Measurements from ENCODE around the gene FRYL. TPM values are rescaled to one million over a fixed set of nuclear protein-coding genes. Genes with fewer than 3 reads are reported as not detected.

Gene FRYL
- total RNA-seq, 4 donors from 2014 or later, result 51.1 to 96.5 (median 70.6) TPM

DNA sequence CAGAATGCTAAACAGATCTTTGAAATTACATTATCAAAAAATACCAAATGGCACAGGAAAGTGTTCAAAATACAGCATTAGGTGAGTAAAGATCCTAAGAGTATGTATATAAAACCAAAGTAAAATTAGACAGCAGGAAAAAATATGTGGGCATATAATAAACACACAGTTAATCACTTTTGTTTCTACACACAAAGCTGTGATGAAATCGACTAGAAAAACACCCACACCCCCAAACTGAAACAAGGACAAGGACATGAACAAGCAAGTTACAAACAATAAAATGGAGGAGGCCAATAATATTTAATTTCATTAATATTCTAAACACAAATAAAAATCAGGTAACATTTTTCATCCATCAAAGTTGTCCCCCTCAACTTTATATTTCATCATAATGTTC is 143.2 kb downstream of the FRYL start:
- TF ChIP-seq, protein P1, sequence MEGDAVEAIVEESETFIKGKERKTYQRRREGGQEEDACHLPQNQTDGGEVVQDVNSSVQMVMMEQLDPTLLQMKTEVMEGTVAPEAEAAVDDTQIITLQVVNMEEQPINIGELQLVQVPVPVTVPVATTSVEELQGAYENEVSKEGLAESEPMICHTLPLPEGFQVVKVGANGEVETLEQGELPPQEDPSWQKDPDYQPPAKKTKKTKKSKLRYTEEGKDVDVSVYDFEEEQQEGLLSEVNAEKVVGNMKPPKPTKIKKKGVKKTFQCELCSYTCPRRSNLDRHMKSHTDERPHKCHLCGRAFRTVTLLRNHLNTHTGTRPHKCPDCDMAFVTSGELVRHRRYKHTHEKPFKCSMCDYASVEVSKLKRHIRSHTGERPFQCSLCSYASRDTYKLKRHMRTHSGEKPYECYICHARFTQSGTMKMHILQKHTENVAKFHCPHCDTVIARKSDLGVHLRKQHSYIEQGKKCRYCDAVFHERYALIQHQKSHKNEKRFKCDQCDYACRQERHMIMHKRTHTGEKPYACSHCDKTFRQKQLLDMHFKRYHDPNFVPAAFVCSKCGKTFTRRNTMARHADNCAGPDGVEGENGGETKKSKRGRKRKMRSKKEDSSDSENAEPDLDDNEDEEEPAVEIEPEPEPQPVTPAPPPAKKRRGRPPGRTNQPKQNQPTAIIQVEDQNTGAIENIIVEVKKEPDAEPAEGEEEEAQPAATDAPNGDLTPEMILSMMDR (IDR thresholded peaks at IDR 0.05), result no peak
- TF ChIP-seq POLR2A (IDR thresholded peaks at IDR 0.05), result no peak
- 72% methylated on average over 1 of the region's 1 CpG for WGBS, 2 donors
- H3K4me3 ChIP-seq (ENCODE audit: low read depth, poor library complexity, severe bottlenecking), result no peak overlapping the region
- intact Hi-C loops (cut with DNase I; ENCODE audit: low total_unique reads), result no loop called here
- DNase-seq (ENCODE audit: low spot score in 2 of 2), result no peak

DNA sequence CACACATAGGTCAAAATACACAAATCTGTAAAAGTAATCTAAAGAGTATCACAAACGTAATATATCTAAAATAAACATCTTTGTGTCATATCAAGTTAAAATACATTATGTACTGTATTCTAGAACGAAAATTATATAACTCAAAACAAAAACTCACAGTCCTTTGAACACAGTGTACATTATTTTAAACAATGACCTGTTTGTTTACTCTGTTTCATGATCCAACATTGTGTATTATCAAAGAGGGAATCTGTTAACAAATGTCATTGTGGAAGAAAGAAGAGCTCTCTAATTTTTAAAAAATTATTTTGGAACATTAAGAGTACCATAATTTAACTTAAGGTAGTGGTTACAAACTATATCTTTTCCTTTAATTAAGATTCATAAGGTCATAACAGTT is 144.1 kb downstream of the FRYL start:
- WGBS, 2 donors, result 35% methylated on average over 2 of the region's 2 CpGs
- no peak for DNase-seq (ENCODE audit: low spot score in 2 of 2)
- TF ChIP-seq, protein P1 (IDR thresholded peaks at IDR 0.05), result no peak
- no peak for TF ChIP-seq POLR2A (IDR thresholded peaks at IDR 0.05)
- intact Hi-C loops (cut with DNase I; ENCODE audit: low total_unique reads), result no loop called here
- no peak overlapping the region for H3K4me3 ChIP-seq (ENCODE audit: low read depth, poor library complexity, severe bottlenecking)

DNA sequence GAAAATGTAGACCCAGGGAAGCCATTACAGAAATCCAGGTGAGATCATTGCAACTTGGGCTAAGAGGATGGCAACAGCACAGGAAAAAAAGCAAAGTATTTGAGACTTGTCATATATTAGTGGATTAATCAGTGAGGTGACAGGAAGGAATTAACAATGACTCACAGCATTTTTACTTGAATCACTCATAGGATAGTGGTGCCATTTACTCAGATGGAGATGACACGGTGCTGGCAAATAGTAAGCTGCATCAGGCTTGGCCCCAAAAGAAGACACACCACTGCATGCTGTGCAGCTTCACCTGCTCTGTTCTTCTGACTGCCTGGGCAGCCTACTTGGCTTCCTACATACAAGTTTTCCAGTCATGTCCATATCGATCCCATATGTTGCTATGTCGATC is 144.8 kb downstream of the FRYL start:
- no peak for TF ChIP-seq POLR2A (IDR thresholded peaks at IDR 0.05)
- TF ChIP-seq, protein P1 (IDR thresholded peaks at IDR 0.05), result no peak
- WGBS, 2 donors, result 54 to 63% methylated on average over 3 of the region's 3 CpGs
- no peak overlapping the region for H3K4me3 ChIP-seq (ENCODE audit: low read depth, poor library complexity, severe bottlenecking)
- intact Hi-C loops (cut with DNase I; ENCODE audit: low total_unique reads), result no loop called here
- DNase-seq (ENCODE audit: low spot score in 2 of 2), result no peak

DNA sequence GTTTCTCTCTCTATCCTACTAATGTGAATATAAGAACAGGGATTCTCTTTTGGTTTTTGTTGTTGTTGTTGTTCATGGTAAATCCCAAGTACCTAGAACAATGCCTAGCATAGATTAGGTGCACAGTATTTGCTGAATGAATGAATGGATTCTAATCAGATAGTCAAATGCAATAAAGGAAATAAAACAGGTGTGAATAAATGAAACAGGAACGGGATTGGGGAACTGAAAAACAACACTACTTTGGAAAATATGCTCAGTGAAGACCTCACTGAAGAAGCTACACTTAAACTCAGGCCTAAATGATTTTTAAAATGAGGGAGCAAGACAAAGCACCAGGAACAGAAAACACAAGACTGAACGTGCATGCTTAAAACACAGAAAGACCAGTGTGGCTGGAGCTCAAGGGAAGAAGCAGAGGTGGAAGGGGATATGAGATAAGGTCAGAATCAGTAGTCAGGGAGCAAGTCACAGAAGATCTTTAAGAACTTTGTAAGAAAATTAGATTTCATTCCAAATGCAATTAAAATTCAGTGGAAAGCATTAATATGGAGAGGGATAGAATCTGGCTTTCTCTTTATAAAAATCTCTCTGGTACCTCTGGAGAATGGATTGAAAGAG is 145.3 kb downstream of the FRYL start:
- 67 to 81% methylated on average over 2 of the region's 2 CpGs for WGBS, 2 donors
- TF ChIP-seq POLR2A (IDR thresholded peaks at IDR 0.05), result no peak
- TF ChIP-seq, protein P1 (IDR thresholded peaks at IDR 0.05), result no peak

DNA sequence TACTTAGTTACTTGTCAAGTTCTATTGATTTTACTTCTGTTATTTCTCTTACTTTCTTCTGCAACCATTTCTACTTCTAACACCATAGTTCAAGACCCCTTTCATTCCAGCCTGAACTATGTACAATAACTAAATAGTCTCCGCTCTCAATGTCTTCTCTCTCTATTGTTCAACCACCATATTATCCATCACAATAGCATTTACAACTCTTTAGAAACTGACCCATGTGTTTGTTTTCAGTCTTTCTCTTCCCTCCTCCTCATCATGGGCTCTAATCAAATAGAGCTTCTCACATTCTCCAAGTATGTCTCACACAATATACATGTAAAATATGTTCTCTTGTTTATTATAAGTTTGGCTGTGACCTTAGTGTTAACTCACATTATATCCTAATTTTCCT is 146.4 kb downstream of the FRYL start:
- intact Hi-C loops (cut with DNase I; ENCODE audit: low total_unique reads), result no loop called here
- no peak for DNase-seq (ENCODE audit: low spot score in 2 of 2)
- WGBS, 2 donors, result 96 to 100% methylated on average over 1 of the region's 1 CpG
- TF ChIP-seq, protein P1 (IDR thresholded peaks at IDR 0.05), result no peak
- no peak for TF ChIP-seq POLR2A (IDR thresholded peaks at IDR 0.05)
- no peak overlapping the region for H3K4me3 ChIP-seq (ENCODE audit: low read depth, poor library complexity, severe bottlenecking)

More for the DNA sequence above, 145.3 kb downstream of the FRYL start:
- no peak overlapping the region for H3K4me3 ChIP-seq (ENCODE audit: low read depth, poor library complexity, severe bottlenecking)
- intact Hi-C loops (cut with DNase I; ENCODE audit: low total_unique reads), result no loop called here
- DNase-seq (ENCODE audit: low spot score in 2 of 2), result no peak

DNA sequence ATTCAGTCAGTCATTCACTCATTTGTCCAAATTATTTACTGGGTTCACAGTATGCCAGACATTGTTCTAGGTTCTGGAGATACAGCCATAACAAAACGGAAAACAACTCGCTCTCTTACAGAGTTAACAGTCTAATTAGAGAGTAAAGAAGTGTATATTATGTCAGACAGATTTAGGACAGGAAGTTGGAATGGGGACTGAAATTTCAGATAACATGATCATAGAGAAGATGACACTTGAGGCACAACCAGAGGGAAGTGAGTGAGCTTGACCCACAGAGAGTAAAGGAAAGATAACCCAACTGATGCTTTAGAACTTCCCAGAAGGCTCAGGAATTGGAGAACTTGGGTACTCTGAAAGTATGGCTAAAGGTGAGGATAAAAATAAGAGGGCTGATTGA is 150.6 kb downstream of the FRYL start:
- intact Hi-C loops (cut with DNase I; ENCODE audit: low total_unique reads), result no loop called here
- no peak for DNase-seq (ENCODE audit: low spot score in 2 of 2)
- TF ChIP-seq POLR2A (IDR thresholded peaks at IDR 0.05), result no peak
- TF ChIP-seq, protein P1 (IDR thresholded peaks at IDR 0.05), result no peak
- WGBS, 2 donors, result 89 to 95% methylated on average over 2 of the region's 2 CpGs
- H3K4me3 ChIP-seq (ENCODE audit: low read depth, poor library complexity, severe bottlenecking), result no peak overlapping the region

Data from lower leg skin (tissue), 4 donors.